ENCODE measurements around the gene GABRD. TPM values are rescaled to one million over a fixed set of nuclear protein-coding genes. Genes with fewer than 3 reads are reported as not detected.

Gene GABRD
- total and polyA plus RNA-seq, 10 of the 15 experiments (the other 5 are each of a cell fraction or from before 2014, with no cell fraction given) = not detected

- WGBS (ENCODE audit: insufficient coverage, insufficient replicate concordance, low lambda C conversion rate, missing lambda C conversion rate) = 25% methylated on average over 13 of the region's 13 CpGs
- H3K4me3 ChIP-seq = no peak overlapping the region
- FAIRE-seq (no peak), DNase-seq (ENCODE audit: low read depth, low spot score) (no peak), ATAC-seq (no peak)
- H3K4me2 ChIP-seq (ENCODE audit: control insufficient read depth, insufficient read depth) = no peak overlapping the region
- H2AFZ ChIP-seq (ENCODE audit: control insufficient read depth, low read depth, low read length) = no peak overlapping the region
- H3K27ac ChIP-seq (ENCODE audit: control insufficient read depth, insufficient read depth) = no peak overlapping the region
- intact Hi-C loops (cut with micrococcal nuclease; ENCODE audit: unreplicated experiment) = no loop called here
- ChIA-PET SMC1A (ENCODE audit: uncharacterized antibody, unreplicated experiment) (no interaction called here), CTCF (no interaction called here), POLR2A (no interaction called here), RAD21 (ENCODE audit: unreplicated experiment) (no interaction called here)
- no peaks in the 10 kb centered on the region for H3K79me2 ChIP-seq (ENCODE audit: control insufficient read depth, insufficient read depth, low read length)
- in situ Hi-C loops (cut with MboI) = no loop called here
- no peak overlapping the region for H3K9ac ChIP-seq (ENCODE audit: control insufficient read depth, insufficient read depth, low read length)
- H3K36me3 ChIP-seq (ENCODE audit: control insufficient read depth in 2 of 2, insufficient read depth in 2 of 2, low read length in 1 of 2) = no peaks in the 10 kb centered on the region
- BruUV-seq (replicated peaks) = no TSS peak
- no peak for TF ChIP-seq SIX5 (IDR thresholded peaks at IDR 0.05; ENCODE audit: low read depth, low read length, severe bottlenecking)
- TF ChIP-seq ATF3 (IDR thresholded peaks at IDR 0.05; ENCODE audit: borderline replicate concordance, extremely low read depth, low read depth, low read length) = no peak
- TF ChIP-seq, protein P1, sequence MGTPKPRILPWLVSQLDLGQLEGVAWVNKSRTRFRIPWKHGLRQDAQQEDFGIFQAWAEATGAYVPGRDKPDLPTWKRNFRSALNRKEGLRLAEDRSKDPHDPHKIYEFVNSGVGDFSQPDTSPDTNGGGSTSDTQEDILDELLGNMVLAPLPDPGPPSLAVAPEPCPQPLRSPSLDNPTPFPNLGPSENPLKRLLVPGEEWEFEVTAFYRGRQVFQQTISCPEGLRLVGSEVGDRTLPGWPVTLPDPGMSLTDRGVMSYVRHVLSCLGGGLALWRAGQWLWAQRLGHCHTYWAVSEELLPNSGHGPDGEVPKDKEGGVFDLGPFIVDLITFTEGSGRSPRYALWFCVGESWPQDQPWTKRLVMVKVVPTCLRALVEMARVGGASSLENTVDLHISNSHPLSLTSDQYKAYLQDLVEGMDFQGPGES (IDR thresholded peaks at IDR 0.05) = no peak
- no peak for TF ChIP-seq HCFC1 (IDR thresholded peaks at IDR 0.05; ENCODE audit: low read length)
- TF ChIP-seq ZNF207 (IDR thresholded peaks at IDR 0.05; ENCODE audit: borderline replicate concordance) = no peak
- no peak for TF ChIP-seq ETV6 (conservative IDR thresholded peaks at IDR 0.05 in 1 of 2, IDR thresholded peaks at IDR 0.05 in 1 of 2; ENCODE audit: borderline replicate concordance in 1 of 2, low read depth in 1 of 2)
- TF ChIP-seq NR2C1 (IDR thresholded peaks at IDR 0.05) = no peak
- no peak for TF ChIP-seq MYC (IDR thresholded peaks at IDR 0.05; ENCODE audit: insufficient read depth, insufficient read length, insufficient replicate concordance, low read length, severe bottlenecking)
- no peak for TF ChIP-seq CEBPZ (IDR thresholded peaks at IDR 0.05; ENCODE audit: low read depth, low read length)
- no peak for TF ChIP-seq GATAD2B (conservative IDR thresholded peaks at IDR 0.05; ENCODE audit: low read depth)
- no peak for TF ChIP-seq ZNF274 (IDR thresholded peaks at IDR 0.05; ENCODE audit: insufficient read depth, insufficient read length)
- TF ChIP-seq MTA2 (IDR thresholded peaks at IDR 0.05; ENCODE audit: low read depth) = no peak
- H3K9me3 ChIP-seq (replicated peaks; ENCODE audit: control insufficient read depth, insufficient read depth, low read length) = no peaks in the 10 kb centered on the region; the same call in 2 of the 3 replicates
- no peaks in the 10 kb centered on the region for H4K20me1 ChIP-seq (ENCODE audit: control insufficient read depth, insufficient read depth)
- H3K27me3 ChIP-seq (replicated peaks in 1 of 2; ENCODE audit: control insufficient read depth in 2 of 2, insufficient read depth in 2 of 2, low read length in 1 of 2) = no peaks in the 10 kb centered on the region
- no peaks in the 10 kb centered on the region for H3K4me1 ChIP-seq (ENCODE audit: control insufficient read depth, insufficient read depth, low read length)
Observed at GRCh38 chr1:2033165-2033564, 14.0 kb downstream of the GABRD start.

Measured in GM12878 (cell line).